Neutrophil (primary cell): Measurements from ENCODE around the gene GPM6B.

Source experiments
- H3K27ac ChIP-seq: fragments of 200-600 bp; sonication (generic); 2 replicates; pipeline ENCODE4 v1.5.1; 2016; ENCODE audit warnings: mild to moderate bottlenecking, moderate library complexity
- H3K27me3 ChIP-seq: fragments of 200-600 bp; sonication (generic); 2 replicates; pipeline ENCODE4 v1.6.0; 2016; ENCODE audit warnings: mild to moderate bottlenecking
- H3K36me3 ChIP-seq: fragments of 200-600 bp; sonication (generic); 2 replicates; pipeline ENCODE4 v1.5.1; 2017
- H3K4me1 ChIP-seq, 2 experiments: fragments of 200-600 bp in 1 of 2; sonication (generic) in 1 of 2; 1 replicate in 1 of 2; 2 replicates in 1 of 2; pipeline versions ENCODE4 v1.5.1 to v1.6.1; 2013 to 2016; ENCODE audit warnings: low read depth in 1 of 2, low read length in 1 of 2, mild to moderate bottlenecking in 1 of 2, moderate library complexity in 1 of 2; ENCODE audit not compliant: control insufficient read depth in 1 of 2, insufficient read depth in 1 of 2
- H3K4me3 ChIP-seq, 2 experiments: fragments of 200-600 bp in 1 of 2; sonication (generic) in 1 of 2; 1 replicate in 1 of 2; 2 replicates in 1 of 2; pipeline ENCODE4 v1.5.1; 2013 to 2016; ENCODE audit warnings: low read depth in 1 of 2, low read length in 1 of 2, mild to moderate bottlenecking in 1 of 2, moderate library complexity in 1 of 2
- H3K9me3 ChIP-seq: fragments of 200-600 bp; sonication (generic); 2 replicates; pipeline ENCODE4 v1.5.1; 2016
- TF ChIP-seq, protein P1 (sequence below): fragments of 200-600 bp; sonication (generic); IDR thresholded peaks from 2 replicates; pipeline ENCODE4 v1.5.1; 2016; ENCODE audit warnings: antibody characterized with exemption

GPM6B gene

DNA sequence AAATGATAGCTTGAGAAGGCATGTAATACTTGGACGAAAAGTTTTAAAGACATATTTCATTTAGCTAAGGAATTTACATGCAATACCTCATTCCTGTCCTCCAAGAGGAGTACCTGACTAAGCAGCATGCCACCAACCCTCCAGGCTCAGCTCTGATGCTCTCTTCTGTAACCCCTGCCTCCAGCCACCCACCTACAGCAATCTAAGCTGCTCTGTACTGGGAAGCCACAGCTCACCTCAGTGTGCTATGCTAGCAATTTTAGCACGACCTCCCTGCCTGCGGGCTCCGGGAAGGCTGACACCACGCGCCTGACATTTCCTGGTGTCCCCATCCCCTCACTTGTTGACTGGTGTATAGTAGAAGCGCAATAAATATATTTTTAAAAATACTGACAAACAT, 23.2 kb upstream of the GPM6B start:
- no peak overlapping the region for H3K27ac ChIP-seq

DNA sequence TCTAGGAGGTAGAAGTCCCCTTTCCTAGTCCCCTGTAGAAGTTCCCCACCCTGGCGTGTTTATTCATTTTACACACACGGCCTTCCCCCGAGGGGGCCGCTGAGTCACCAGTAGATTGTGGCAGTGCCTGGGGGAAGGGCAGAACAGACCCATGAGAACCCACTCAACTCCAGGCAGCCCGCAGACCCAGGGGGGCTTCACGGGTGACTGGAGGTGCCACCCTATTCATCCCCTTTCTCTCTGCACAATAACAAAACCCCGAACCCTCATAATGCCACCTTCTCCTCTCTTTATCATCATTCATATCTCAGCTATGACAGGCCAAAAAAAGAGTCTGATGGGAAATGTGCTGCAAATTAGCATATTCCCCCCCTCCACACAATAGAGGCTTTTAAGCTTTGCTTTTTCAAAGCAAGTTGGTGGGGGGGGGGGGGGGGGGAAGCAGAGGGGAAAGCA, 20.4 kb upstream of the GPM6B start:
- Histone ChIP-seq H3K4me1 (no peaks in the 10 kb centered on the region), H3K4me3 (no peak overlapping the region), H3K9me3 (no peaks in the 10 kb centered on the region), H3K36me3 (no peaks in the 10 kb centered on the region), H3K27ac (no peak overlapping the region), H3K27me3 (no peaks in the 10 kb centered on the region)
- TF ChIP-seq, protein P1, sequence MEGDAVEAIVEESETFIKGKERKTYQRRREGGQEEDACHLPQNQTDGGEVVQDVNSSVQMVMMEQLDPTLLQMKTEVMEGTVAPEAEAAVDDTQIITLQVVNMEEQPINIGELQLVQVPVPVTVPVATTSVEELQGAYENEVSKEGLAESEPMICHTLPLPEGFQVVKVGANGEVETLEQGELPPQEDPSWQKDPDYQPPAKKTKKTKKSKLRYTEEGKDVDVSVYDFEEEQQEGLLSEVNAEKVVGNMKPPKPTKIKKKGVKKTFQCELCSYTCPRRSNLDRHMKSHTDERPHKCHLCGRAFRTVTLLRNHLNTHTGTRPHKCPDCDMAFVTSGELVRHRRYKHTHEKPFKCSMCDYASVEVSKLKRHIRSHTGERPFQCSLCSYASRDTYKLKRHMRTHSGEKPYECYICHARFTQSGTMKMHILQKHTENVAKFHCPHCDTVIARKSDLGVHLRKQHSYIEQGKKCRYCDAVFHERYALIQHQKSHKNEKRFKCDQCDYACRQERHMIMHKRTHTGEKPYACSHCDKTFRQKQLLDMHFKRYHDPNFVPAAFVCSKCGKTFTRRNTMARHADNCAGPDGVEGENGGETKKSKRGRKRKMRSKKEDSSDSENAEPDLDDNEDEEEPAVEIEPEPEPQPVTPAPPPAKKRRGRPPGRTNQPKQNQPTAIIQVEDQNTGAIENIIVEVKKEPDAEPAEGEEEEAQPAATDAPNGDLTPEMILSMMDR = no peak

More for the DNA sequence above, 23.2 kb upstream of the GPM6B start:
- Histone ChIP-seq H3K4me3 (no peak overlapping the region), H3K9me3 (no peaks in the 10 kb centered on the region), H3K36me3 (no peaks in the 10 kb centered on the region), H3K4me1 (no peaks in the 10 kb centered on the region), H3K27me3 (no peaks in the 10 kb centered on the region)
- TF ChIP-seq, protein P1 = no peak

DNA sequence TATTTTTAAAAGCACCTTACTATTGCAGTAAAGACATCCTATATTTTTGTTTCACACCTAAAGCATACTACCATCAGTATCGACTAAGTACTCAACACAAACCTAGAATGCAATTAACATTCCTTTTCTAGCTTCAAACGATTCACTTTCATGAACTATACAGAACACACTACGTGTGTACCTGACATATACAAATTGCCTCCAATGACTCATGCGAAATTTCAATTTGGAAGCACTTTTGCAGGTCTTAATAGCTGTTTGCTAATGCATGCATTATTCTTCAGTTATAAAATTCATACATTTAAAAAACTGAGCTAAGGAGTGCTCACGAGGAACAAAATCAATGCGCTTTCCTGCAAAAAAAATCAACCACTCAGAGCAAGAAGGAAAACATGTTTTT, 19.7 kb upstream of the GPM6B start:
- TF ChIP-seq, protein P1 = no peak
- Histone ChIP-seq H3K36me3 (no peaks in the 10 kb centered on the region), H3K27ac (no peak overlapping the region), H3K27me3 (no peaks in the 10 kb centered on the region), H3K9me3 (no peaks in the 10 kb centered on the region), H3K4me1 (no peaks in the 10 kb centered on the region), H3K4me3 (no peak overlapping the region)

DNA sequence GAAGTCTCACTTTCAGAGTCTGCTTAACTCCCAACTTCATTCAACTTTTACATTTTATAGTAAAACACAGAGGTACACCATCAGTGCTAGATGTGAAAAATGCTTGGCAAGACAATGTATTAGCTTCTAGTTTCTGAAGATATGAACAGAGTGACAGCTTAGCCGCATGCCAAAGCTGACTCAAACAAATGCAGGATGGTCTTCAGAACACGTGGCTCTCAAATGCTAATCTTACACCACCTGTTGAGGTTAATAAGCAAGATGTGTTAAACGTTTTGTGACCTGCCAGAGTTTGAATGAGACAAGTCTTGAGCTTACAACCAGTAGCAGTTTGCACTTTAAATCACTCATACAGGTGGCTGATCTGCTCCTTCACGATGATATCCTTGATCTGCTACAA, 18.9 kb upstream of the GPM6B start:
- H3K27me3 ChIP-seq = no peaks in the 10 kb centered on the region
- no peaks in the 10 kb centered on the region for H3K4me1 ChIP-seq
- no peak overlapping the region for H3K4me3 ChIP-seq
- TF ChIP-seq, protein P1 = no peak
- H3K27ac ChIP-seq = no peak overlapping the region
- no peaks in the 10 kb centered on the region for H3K36me3 ChIP-seq
- no peaks in the 10 kb centered on the region for H3K9me3 ChIP-seq

DNA sequence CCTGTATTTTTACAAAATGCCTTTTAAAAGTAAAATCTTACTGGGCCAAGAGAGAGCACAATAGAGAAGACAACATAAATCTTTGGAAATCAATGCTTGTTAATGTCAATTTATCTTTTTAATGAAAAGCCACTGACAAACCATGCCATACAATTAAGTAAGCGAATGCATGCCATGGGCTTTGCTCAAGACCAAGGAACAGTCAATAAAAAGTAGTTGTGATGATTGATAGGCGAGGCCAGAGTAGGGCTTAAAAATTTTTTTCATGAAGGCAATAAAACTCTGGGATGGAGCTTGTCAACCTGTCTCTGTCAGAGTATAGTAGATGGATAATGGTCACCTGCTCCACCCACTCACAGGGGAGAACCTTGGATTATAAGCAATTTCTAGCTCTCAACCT, 17.5 kb upstream of the GPM6B start:
- TF ChIP-seq, protein P1 = no peak
- Histone ChIP-seq H3K9me3 (no peaks in the 10 kb centered on the region), H3K36me3 (no peaks in the 10 kb centered on the region), H3K4me1 (no peaks in the 10 kb centered on the region), H3K27me3 (no peaks in the 10 kb centered on the region), H3K27ac (no peak overlapping the region), H3K4me3 (no peak overlapping the region)

DNA sequence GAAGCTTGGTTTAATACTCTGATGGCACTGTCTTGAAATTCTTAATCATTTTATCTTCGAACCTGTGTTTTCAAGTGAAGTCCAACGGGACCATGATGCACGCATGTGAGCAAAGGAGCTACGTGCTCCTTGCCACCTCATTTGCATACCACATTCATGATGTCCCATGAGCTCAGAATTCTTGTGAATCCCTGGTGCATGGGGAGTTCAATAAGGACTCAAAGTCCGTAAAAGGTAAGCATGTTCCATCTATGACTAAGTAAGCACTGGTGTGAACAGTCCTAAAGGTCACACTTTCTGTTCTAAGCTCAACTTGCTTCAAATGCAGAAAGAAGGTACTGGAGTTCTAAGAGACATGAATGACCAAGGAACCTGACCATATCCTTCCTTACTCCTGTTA, 13.1 kb upstream of the GPM6B start:
- Histone ChIP-seq H3K4me3 (no peak overlapping the region), H3K36me3 (no peaks in the 10 kb centered on the region), H3K27ac (no peak overlapping the region), H3K27me3 (no peaks in the 10 kb centered on the region), H3K4me1 (no peaks in the 10 kb centered on the region), H3K9me3 (no peaks in the 10 kb centered on the region)
- TF ChIP-seq, protein P1 = no peak
